H1 (cell line): ENCODE measurements around the gene NHP2.
"Not testable (repeated sequence)": the region's sequence is repeated elsewhere in the genome, so short reads cannot be mapped to it uniquely, and the experiment has no call there.

Experiments used
- EGR1 ChIP-seq: IDR thresholded peaks from 2 replicates; pipeline ENCODE4 v1.6.1; 2011; ENCODE audit warnings: low read depth, low read length, borderline replicate concordance
- KDM1A ChIP-seq: fragments of 200-600, 300-600 bp; sonication (generic); IDR thresholded peaks from 2 replicates; pipeline ENCODE4 v1.7.1; 2016; ENCODE audit warnings: mild to moderate bottlenecking, low read length, borderline replicate concordance
- POLR2AphosphoS5 ChIP-seq: IDR thresholded peaks from 2 replicates; pipeline ENCODE4 v1.6.1; 2011; ENCODE audit warnings: low read depth, low read length
- RAD21 ChIP-seq, 2 experiments: IDR thresholded peaks in 1 of 2; conservative IDR thresholded peaks in 1 of 2; 2 replicates each; pipeline ENCODE4 v1.6.1; 2011; ENCODE audit warnings: low read depth in 2 of 2, low read length in 2 of 2, improper control_type of control experiment in 1 of 2, inconsistent platforms in 1 of 2, mild to moderate bottlenecking in 1 of 2, moderate library complexity in 1 of 2
- SIX5 ChIP-seq: IDR thresholded peaks from 2 replicates; pipeline ENCODE4 v1.6.1; 2011; ENCODE audit warnings: mild to moderate bottlenecking, low read depth, low read length
- SP1 ChIP-seq: IDR thresholded peaks from 2 replicates; pipeline ENCODE4 v1.6.1; 2011; ENCODE audit warnings: low read depth, low read length
- SP2 ChIP-seq: IDR thresholded peaks from 2 replicates; pipeline ENCODE4 v1.6.1; 2012; ENCODE audit warnings: mild to moderate bottlenecking, low read length, inconsistent platforms
- TAF1 ChIP-seq: IDR thresholded peaks from 2 replicates; pipeline ENCODE4 v1.6.1; 2011; ENCODE audit warnings: mild to moderate bottlenecking, low read depth, low read length
- TEAD4 ChIP-seq: IDR thresholded peaks from 2 replicates; pipeline ENCODE4 v1.6.1; 2012; ENCODE audit warnings: low read depth, low read length, inconsistent platforms, mixed read lengths

- TF ChIP-seq TAF1; KDM1A; RAD21 (IDR thresholded peaks at IDR 0.05 in 1 of 2, conservative IDR thresholded peaks at IDR 0.05 in 1 of 2; ENCODE audit: low read depth in 2 of 2, low read length in 2 of 2); SIX5; POLR2AphosphoS5; SP2; EGR1; TEAD4; SP1: not testable (repeated sequence)
Measured at GRCh38 chr5:178198151-178198550, 44.5 kb upstream of the NHP2 start.
